HepG2 (cell line): ENCODE measurements around the gene GNL3. TPM values are rescaled to one million over a fixed set of nuclear protein-coding genes. Genes with fewer than 3 reads are reported as not detected.
A peak's percentile ranks its signal among the peaks of the same experiment; 100 is the strongest.

Source experiments
- AHDC1 ChIP-seq: sonication (generic); formaldehyde crosslinking; IDR thresholded peaks from 2 replicates; pipeline ENCODE4 v1.5.1; 2020; ENCODE audit warnings: mild to moderate bottlenecking, missing genetic modification reagents, borderline replicate concordance
- ATF7 ChIP-seq, 2 experiments: fragments of 450-650 bp in 1 of 2; sonication (generic) in 1 of 2; formaldehyde crosslinking in 1 of 2; IDR thresholded peaks; 2 replicates each; pipeline versions ENCODE4 v1.4.0 to v1.6.1; 2016 to 2020; ENCODE audit warnings: antibody characterized with exemption in 1 of 2, mild to moderate bottlenecking in 1 of 2, missing genetic modification reagents in 1 of 2
- CEBPG ChIP-seq: IDR thresholded peaks from 2 replicates; pipeline ENCODE4 v1.6.1; 2016
- FOXA3 ChIP-seq: IDR thresholded peaks from 2 replicates; pipeline ENCODE4 v1.6.1; 2016; ENCODE audit warnings: missing genetic modification reagents, missing compliant biosample characterization
- HDAC6 ChIP-seq: fragments of 200-600 bp; sonication (generic); IDR thresholded peaks from 2 replicates; pipeline ENCODE4 v1.7.0; 2017; ENCODE audit warnings: mild to moderate bottlenecking, antibody characterized with exemption, low read length, low read depth
- HNRNPLL ChIP-seq: fragments of 200-400 bp; formaldehyde crosslinking; IDR thresholded peaks from 2 replicates; pipeline ENCODE4 v1.6.1; 2017; ENCODE audit warnings: mild to moderate bottlenecking, low read depth, low read length; ENCODE audit not compliant: poor library complexity, severe bottlenecking
- HNRNPUL1 ChIP-seq: fragments of 200-400 bp; formaldehyde crosslinking; IDR thresholded peaks from 2 replicates; pipeline ENCODE4 v1.6.1; 2017; ENCODE audit warnings: low read depth, mild to moderate bottlenecking, low read length, moderate library complexity
- HOXA5 ChIP-seq: sonication (generic); formaldehyde crosslinking; IDR thresholded peaks from 2 replicates; pipeline ENCODE4 v1.4.0; 2020; ENCODE audit warnings: missing genetic modification reagents
- KDM5A ChIP-seq: fragments of 200-600 bp; sonication (generic); IDR thresholded peaks from 2 replicates; pipeline ENCODE4 v1.7.0; 2018; ENCODE audit warnings: antibody characterized with exemption, mild to moderate bottlenecking, low read length, borderline replicate concordance
- KLF12 ChIP-seq: sonication (generic); formaldehyde crosslinking; IDR thresholded peaks from 2 replicates; pipeline ENCODE4 v1.4.0; 2020; ENCODE audit warnings: missing genetic modification reagents, borderline replicate concordance
- MBD4 ChIP-seq: IDR thresholded peaks from 2 replicates; pipeline ENCODE4 v1.6.1; 2012; ENCODE audit warnings: low read length, inconsistent platforms, borderline replicate concordance
- MTF2 ChIP-seq: sonication (generic); formaldehyde crosslinking; IDR thresholded peaks from 2 replicates; pipeline ENCODE4 v1.5.0; 2020; ENCODE audit warnings: missing genetic modification reagents, borderline replicate concordance
- MYC ChIP-seq: sonication (generic); formaldehyde crosslinking; IDR thresholded peaks from 2 replicates; pipeline ENCODE4 v1.9.0; 2021; ENCODE audit warnings: missing genetic modification reagents, borderline replicate concordance
- PBX3 ChIP-seq: sonication (generic); formaldehyde crosslinking; IDR thresholded peaks from 2 replicates; pipeline ENCODE4 v1.8.1; 2023; ENCODE audit warnings: missing genetic modification reagents, inconsistent platforms, borderline replicate concordance
- PHB2 ChIP-seq: fragments of 450-650 bp; IDR thresholded peaks from 2 replicates; pipeline ENCODE4 v1.6.1; 2018; ENCODE audit not compliant: partially characterized antibody
- RCOR2 ChIP-seq: IDR thresholded peaks from 2 replicates; pipeline ENCODE4 v1.6.1; 2016; ENCODE audit warnings: missing biosample characterization, missing genetic modification reagents
- SNAI1 ChIP-seq: sonication (generic); formaldehyde crosslinking; IDR thresholded peaks from 2 replicates; pipeline ENCODE4 v1.5.0; 2020; ENCODE audit warnings: mild to moderate bottlenecking, missing genetic modification reagents, borderline replicate concordance
- TBX2 ChIP-seq: sonication (generic); formaldehyde crosslinking; IDR thresholded peaks from 2 replicates; pipeline ENCODE4 v1.5.0; 2020; ENCODE audit warnings: missing genetic modification reagents, mild to moderate bottlenecking, borderline replicate concordance
- ZNF580 ChIP-seq: IDR thresholded peaks from 2 replicates; pipeline ENCODE4 v1.6.1; 2016; ENCODE audit warnings: low read depth, borderline replicate concordance
- ZNF615 ChIP-seq: sonication (generic); formaldehyde crosslinking; IDR thresholded peaks from 2 replicates; pipeline ENCODE4 v1.5.0; 2020; ENCODE audit warnings: mild to moderate bottlenecking, missing genetic modification reagents, borderline replicate concordance
- ZNF775 ChIP-seq: sonication (generic); formaldehyde crosslinking; IDR thresholded peaks from 2 replicates; pipeline ENCODE4 v1.4.0; 2020; ENCODE audit warnings: missing genetic modification reagents, mild to moderate bottlenecking, moderate library complexity, borderline replicate concordance
- ZNF790 ChIP-seq: sonication (generic); formaldehyde crosslinking; IDR thresholded peaks from 2 replicates; pipeline ENCODE4 v1.8.0; 2022; ENCODE audit warnings: missing genetic modification reagents, mild to moderate bottlenecking, borderline replicate concordance
- polyA plus RNA-seq, 8 experiments: library from polyadenylated mRNA; depleted of rRNA in 3 of 8; stranded (reverse) in 7 of 8; unstranded in 1 of 8; fragments of >200 nt; fragmentation: Illumina TruSeq in 4 of 8; extraction: Trizol in 4 of 8; gene quantifications; 2 replicates each; pipeline versions ENCODE4 v1.2.1 to v1.2.3, GENCODE V29; 2011 to 2016; ENCODE audit warnings: low read depth in 4 of 8, missing spikeins in 1 of 8, mixed read lengths in 1 of 8; ENCODE audit not compliant: insufficient read depth in 1 of 8
- total RNA-seq, 5 experiments: library from RNA; depleted of rRNA; stranded (reverse); fragments of >200 nt; fragmentation: Illumina TruSeq; extraction: Trizol; gene quantifications; 2 replicates each; pipeline ENCODE4 v1.2.3, GENCODE V29; 2016; ENCODE audit warnings: low read depth in 1 of 5

The GNL3 gene
- total and polyA plus RNA-seq, 2 of the 13 experiments (the other 11 are each of a cell fraction or from before 2014, with no cell fraction given) = 129 to 257 TPM

GRCh38 chr3:52704611-52705437, 19.0 kb downstream of the GNL3 start (continued):
- TF ChIP-seq MBD4 (no peak), ZNF775 (CRISPR knock-in tag) (no peak), KLF12 (no peak), RCOR2 (0 out of 2 replicates have a peak, but pooled peaks have one; percentile 56), PBX3 (CRISPR knock-in tag) (no peak), ZNF580 (CRISPR knock-in tag) (no peak), MYC (peak; percentile 91), ZNF790 (no peak), FOXA3 (peak; percentile 82), HDAC6 (no peak), CEBPG (CRISPR knock-in tag) (peak; percentile 28), SNAI1 (CRISPR knock-in tag) (no peak), MTF2 (CRISPR knock-in tag) (no peak), ZNF615 (CRISPR knock-in tag) (0 out of 2 replicates have a peak, but pooled peaks have one; percentile 62), TBX2 (CRISPR knock-in tag) (peak; percentile 99), PHB2 (no peak), ATF7 (IDR thresholded peaks at IDR 0.05) (no peak), ATF7 (CRISPR knock-in tag; IDR thresholded peaks at IDR 0.05) (peak; percentile 72; the same call in 1 of the 2 replicates), AHDC1 (CRISPR knock-in tag) (no peak; the same call in 1 of the 2 replicates), HOXA5 (CRISPR knock-in tag) (peak; percentile 69; the same call in 1 of the 2 replicates), HNRNPLL (no peak), KDM5A (no peak), HNRNPUL1 (no peak)
